Fibroblast of pulmonary artery (primary cell): ENCODE measurements around the gene SAP30L.

Experiments used
- DNase-seq: peaks from one replicate; pipeline ENCODE4 v3.0.0-alpha.2; 2010; ENCODE audit warnings: low read depth
- H3K4me3 ChIP-seq: replicated peaks from 2 replicates; pipeline ENCODE4 v1.5.1; 2011; ENCODE audit warnings: low read depth, mild to moderate bottlenecking, control low read depth, low read length, moderate library complexity
- TF ChIP-seq, protein P1 (sequence below): IDR thresholded peaks from 2 replicates; pipeline ENCODE4 v1.5.1; 2011; ENCODE audit warnings: mild to moderate bottlenecking, control low read depth, low read length, inconsistent platforms; ENCODE audit errors: missing control alignments

SAP30L gene

DNA sequence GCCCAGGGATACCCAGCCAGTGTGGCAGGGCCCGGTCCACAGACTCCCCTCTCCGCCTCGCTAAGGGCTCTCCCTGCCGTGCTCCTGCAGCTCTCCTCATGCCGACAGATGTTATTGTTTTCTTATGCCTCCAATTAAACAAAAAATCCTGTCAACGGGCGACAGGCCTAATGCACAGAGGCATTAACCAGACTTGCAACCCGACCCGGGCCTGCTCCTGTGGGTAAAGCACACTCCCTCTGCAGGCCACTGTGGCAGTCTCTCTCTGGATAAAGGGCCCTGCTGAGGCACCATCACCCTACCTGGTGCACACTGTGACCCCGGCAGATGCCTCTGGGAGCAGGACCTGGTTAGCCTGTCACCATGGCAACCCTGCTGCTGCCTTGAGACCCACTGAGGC, 59.8 kb downstream of the SAP30L start:
- TF ChIP-seq, protein P1, sequence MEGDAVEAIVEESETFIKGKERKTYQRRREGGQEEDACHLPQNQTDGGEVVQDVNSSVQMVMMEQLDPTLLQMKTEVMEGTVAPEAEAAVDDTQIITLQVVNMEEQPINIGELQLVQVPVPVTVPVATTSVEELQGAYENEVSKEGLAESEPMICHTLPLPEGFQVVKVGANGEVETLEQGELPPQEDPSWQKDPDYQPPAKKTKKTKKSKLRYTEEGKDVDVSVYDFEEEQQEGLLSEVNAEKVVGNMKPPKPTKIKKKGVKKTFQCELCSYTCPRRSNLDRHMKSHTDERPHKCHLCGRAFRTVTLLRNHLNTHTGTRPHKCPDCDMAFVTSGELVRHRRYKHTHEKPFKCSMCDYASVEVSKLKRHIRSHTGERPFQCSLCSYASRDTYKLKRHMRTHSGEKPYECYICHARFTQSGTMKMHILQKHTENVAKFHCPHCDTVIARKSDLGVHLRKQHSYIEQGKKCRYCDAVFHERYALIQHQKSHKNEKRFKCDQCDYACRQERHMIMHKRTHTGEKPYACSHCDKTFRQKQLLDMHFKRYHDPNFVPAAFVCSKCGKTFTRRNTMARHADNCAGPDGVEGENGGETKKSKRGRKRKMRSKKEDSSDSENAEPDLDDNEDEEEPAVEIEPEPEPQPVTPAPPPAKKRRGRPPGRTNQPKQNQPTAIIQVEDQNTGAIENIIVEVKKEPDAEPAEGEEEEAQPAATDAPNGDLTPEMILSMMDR: no peak
- no peak for DNase-seq
- H3K4me3 ChIP-seq: no peak overlapping the region

DNA sequence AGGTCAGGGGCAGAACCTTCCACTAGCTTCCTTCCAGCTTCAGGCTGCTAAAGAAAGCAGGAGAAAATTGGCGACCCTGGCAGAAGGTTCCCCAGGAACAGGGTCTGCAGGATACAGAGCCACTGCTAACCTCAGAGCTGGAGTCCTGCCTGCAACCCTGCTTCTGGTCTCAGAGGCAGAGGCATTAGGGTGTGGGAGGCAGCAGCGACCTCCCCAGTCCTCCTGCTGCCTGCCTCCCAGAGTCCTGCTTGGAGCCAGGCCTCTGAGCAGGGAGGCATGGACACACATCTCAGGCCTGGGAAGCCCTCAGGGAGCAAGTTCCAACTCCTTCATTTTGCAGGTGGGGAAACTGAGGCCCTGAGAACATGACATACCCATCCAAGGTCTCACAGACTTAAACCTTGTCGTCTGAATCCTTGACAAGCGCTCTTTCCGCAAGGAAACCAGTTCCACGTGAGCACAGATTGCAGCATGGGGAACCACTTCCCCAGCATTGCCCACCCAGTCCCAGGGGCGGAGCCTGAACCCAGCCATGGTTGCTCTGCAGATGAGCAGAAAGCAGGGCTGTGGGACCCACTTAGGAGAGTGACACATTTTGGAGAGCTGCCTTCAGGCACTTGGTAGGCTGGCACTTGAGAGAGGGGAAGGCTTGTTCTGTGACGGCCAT, 60.4 kb downstream of the SAP30L start:
- TF ChIP-seq, protein P1: no peak
- H3K4me3 ChIP-seq: no peak overlapping the region

DNA sequence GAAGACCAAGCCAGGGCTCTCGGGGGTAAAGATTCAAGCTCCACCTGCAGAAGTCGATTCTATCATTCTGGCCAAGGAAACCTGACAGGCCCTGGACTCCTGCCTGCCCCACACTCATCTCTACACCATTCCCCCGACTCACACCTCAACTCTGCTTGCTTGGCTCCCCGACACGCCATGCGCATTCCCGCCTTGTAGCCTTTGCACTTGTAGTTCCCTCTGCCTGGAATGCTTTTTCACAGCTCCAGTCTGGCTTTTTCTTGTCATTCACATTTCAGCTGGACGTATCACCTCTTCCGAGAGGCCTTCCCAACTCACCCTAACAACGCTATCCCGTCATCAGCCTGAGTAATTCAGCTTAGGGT, 60.9 kb downstream of the SAP30L start:
- no peak for DNase-seq
- TF ChIP-seq, protein P1: no peak
- H3K4me3 ChIP-seq: no peak overlapping the region

More for the DNA sequence above, 60.4 kb downstream of the SAP30L start:
- no peak for DNase-seq

DNA sequence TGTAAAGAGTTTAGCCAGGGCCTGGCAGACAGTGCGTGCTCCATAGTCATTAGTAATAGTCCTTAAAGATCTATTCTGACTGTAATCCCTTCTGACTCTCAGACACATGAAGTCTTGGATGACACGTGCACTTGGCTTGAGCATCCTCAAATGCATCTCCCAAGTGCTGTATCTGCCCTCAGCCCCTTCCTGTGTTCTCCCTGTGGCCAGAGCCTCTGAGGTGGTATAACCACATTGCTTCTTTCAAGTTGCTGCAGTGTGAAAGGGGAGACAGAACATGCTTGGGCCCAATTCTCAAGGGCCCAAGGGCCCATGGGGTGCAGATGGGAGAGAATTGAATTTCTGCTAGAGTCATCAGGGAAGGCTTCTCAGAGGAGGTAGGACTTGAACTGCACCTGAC, 62.3 kb downstream of the SAP30L start:
- no peak for DNase-seq
- TF ChIP-seq, protein P1: no peak

DNA sequence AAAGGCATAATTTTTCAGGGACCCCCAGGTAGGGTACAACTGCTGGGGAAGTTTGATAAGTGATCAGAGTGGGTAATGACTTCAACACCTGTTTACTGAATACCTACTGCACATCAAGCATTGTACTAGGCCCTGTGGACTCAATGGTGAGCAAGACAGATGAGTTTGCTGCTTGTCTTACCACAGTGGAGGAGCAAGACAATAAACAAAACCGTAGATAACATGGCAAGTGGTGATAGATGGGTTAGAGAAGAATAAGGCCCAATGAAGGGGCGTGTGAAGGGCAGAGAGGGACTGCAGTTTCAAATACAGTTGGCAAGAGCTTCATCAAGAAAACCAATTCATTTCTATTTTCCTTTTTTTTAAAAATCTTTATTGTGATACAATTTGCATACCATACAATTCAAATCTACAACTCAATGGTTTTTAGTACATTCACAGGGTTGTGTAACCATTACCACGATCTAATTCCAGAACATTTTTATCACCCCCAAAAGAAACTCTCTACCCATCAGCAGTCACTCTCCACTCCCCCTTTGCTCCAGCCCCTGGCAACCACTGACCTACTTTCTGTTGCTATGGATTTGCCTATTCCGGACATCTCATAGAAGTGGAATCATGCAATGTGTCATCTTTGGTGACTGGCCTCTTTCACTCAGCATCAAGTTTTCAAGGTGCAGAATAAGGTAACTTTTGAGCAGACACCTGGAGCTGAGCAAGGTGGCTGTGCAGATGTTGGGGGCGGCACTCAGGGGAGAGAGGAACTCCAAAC, 64.2 kb downstream of the SAP30L start:
- TF ChIP-seq, protein P1: no peak
- DNase-seq: no peak
- no peak overlapping the region for H3K4me3 ChIP-seq

More for the DNA sequence above, 62.3 kb downstream of the SAP30L start:
- H3K4me3 ChIP-seq: no peak overlapping the region
